ENCODE data around the gene HCFC2. TPM values are rescaled to one million over a fixed set of nuclear protein-coding genes. Genes with fewer than 3 reads are reported as not detected.
A peak's percentile ranks its signal among the peaks of the same experiment; 100 is the strongest.

HCFC2 gene
- total and polyA plus RNA-seq, 9 of the 15 experiments (the other 6 are each of a cell fraction or from before 2014, with no cell fraction given), result 1.2 to 6.5 (median 3.8) TPM

DNA sequence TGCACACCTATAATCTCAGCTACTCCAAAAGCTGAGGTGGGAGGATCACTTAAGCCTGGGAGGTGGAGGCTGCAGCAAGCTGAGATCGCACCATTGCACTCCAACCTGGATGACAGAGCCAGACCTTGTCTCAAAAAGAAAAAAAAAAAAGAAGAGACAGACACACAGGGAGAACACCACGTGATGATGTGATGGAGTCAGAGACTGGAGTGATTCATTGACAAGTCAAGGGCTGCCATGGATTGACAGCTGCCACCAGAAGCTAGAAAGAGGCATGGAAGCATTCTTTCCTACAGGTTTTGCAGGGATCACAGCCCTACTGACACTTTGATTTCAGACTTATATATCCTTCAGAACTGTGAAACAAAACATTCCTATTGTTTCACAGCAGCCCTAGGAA is 3.5 kb upstream of the HCFC2 start (continued):
- TF ChIP-seq, protein P1, sequence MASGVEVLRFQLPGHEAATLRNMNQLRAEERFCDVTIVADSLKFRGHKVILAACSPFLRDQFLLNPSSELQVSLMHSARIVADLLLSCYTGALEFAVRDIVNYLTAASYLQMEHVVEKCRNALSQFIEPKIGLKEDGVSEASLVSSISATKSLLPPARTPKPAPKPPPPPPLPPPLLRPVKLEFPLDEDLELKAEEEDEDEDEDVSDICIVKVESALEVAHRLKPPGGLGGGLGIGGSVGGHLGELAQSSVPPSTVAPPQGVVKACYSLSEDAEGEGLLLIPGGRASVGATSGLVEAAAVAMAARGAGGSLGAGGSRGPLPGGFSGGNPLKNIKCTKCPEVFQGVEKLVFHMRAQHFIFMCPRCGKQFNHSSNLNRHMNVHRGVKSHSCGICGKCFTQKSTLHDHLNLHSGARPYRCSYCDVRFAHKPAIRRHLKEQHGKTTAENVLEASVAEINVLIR (CRISPR knock-in tag; IDR thresholded peaks at IDR 0.05), result no peak
- no peak for TF ChIP-seq TAF9B (IDR thresholded peaks at IDR 0.05; ENCODE audit: partially characterized antibody)
- TF ChIP-seq ZNF764 (CRISPR knock-in tag; IDR thresholded peaks at IDR 0.05; ENCODE audit: low read depth), result no peak
- TF ChIP-seq HDAC1 (IDR thresholded peaks at IDR 0.05), result no peak
- no peak for TF ChIP-seq SRSF9 (IDR thresholded peaks at IDR 0.05; ENCODE audit: borderline replicate concordance, low read depth, low read length)
- TF ChIP-seq, protein P2, sequence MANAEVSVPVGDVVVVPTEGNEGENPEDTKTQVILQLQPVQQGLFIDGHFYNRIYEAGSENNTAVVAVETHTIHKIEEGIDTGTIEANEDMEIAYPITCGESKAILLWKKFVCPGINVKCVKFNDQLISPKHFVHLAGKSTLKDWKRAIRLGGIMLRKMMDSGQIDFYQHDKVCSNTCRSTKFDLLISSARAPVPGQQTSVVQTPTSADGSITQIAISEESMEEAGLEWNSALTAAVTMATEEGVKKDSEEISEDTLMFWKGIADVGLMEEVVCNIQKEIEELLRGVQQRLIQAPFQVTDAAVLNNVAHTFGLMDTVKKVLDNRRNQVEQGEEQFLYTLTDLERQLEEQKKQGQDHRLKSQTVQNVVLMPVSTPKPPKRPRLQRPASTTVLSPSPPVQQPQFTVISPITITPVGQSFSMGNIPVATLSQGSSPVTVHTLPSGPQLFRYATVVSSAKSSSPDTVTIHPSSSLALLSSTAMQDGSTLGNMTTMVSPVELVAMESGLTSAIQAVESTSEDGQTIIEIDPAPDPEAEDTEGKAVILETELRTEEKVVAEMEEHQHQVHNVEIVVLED (CRISPR knock-in tag; IDR thresholded peaks at IDR 0.05), result no peak
- no peak for TF ChIP-seq NCOR1 (IDR thresholded peaks at IDR 0.05)
- no peak for TF ChIP-seq NUFIP1 (IDR thresholded peaks at IDR 0.05; ENCODE audit: partially characterized antibody)
- no peak for TF ChIP-seq CBX2 (IDR thresholded peaks at IDR 0.05; ENCODE audit: insufficient read depth, low read length, poor library complexity, severe bottlenecking)
- TF ChIP-seq ZNF507 (tag; conservative IDR thresholded peaks at IDR 0.05), result no peak
- TF ChIP-seq NCOA6 (IDR thresholded peaks at IDR 0.05), result no peak
- no peak for TF ChIP-seq HOXB6 (CRISPR knock-in tag; IDR thresholded peaks at IDR 0.05; ENCODE audit: borderline replicate concordance)
- no peak for TF ChIP-seq ZZZ3 (IDR thresholded peaks at IDR 0.05)
- TF ChIP-seq, protein P3, sequence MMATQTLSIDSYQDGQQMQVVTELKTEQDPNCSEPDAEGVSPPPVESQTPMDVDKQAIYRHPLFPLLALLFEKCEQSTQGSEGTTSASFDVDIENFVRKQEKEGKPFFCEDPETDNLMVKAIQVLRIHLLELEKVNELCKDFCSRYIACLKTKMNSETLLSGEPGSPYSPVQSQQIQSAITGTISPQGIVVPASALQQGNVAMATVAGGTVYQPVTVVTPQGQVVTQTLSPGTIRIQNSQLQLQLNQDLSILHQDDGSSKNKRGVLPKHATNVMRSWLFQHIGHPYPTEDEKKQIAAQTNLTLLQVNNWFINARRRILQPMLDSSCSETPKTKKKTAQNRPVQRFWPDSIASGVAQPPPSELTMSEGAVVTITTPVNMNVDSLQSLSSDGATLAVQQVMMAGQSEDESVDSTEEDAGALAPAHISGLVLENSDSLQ (IDR thresholded peaks at IDR 0.05), result peak; percentile 85
- TF ChIP-seq, protein P4, sequence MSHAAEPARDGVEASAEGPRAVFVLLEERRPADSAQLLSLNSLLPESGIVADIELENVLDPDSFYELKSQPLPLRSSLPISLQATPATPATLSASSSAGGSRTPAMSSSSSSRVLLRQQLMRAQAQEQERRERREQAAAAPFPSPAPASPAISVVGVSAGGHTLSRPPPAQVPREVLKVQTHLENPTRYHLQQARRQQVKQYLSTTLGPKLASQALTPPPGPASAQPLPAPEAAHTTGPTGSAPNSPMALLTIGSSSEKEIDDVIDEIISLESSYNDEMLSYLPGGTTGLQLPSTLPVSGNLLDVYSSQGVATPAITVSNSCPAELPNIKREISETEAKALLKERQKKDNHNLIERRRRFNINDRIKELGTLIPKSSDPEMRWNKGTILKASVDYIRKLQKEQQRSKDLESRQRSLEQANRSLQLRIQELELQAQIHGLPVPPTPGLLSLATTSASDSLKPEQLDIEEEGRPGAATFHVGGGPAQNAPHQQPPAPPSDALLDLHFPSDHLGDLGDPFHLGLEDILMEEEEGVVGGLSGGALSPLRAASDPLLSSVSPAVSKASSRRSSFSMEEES (CRISPR knock-in tag; IDR thresholded peaks at IDR 0.05), result peak; percentile 46; the same call in 1 of the 2 replicates
- TF ChIP-seq SMAD4 (CRISPR knock-in tag; conservative IDR thresholded peaks at IDR 0.05), result no peak
- no peak for TF ChIP-seq TCF7L2 (IDR thresholded peaks at IDR 0.05; ENCODE audit: low read depth, low read length)
- TF ChIP-seq, protein P5, sequence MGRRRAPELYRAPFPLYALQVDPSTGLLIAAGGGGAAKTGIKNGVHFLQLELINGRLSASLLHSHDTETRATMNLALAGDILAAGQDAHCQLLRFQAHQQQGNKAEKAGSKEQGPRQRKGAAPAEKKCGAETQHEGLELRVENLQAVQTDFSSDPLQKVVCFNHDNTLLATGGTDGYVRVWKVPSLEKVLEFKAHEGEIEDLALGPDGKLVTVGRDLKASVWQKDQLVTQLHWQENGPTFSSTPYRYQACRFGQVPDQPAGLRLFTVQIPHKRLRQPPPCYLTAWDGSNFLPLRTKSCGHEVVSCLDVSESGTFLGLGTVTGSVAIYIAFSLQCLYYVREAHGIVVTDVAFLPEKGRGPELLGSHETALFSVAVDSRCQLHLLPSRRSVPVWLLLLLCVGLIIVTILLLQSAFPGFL (CRISPR knock-in tag; IDR thresholded peaks at IDR 0.05), result no peak
- peak; percentile 89 for TF ChIP-seq MEIS2 (IDR thresholded peaks at IDR 0.05; ENCODE audit: partially characterized antibody)
- TF ChIP-seq NFIX (CRISPR knock-in tag; IDR thresholded peaks at IDR 0.05; ENCODE audit: low read depth), result no peak
- TF ChIP-seq FUS (optimal IDR thresholded peaks at IDR 0.05; ENCODE audit: low read depth, low read length), result no peak
- TF ChIP-seq, protein P6, sequence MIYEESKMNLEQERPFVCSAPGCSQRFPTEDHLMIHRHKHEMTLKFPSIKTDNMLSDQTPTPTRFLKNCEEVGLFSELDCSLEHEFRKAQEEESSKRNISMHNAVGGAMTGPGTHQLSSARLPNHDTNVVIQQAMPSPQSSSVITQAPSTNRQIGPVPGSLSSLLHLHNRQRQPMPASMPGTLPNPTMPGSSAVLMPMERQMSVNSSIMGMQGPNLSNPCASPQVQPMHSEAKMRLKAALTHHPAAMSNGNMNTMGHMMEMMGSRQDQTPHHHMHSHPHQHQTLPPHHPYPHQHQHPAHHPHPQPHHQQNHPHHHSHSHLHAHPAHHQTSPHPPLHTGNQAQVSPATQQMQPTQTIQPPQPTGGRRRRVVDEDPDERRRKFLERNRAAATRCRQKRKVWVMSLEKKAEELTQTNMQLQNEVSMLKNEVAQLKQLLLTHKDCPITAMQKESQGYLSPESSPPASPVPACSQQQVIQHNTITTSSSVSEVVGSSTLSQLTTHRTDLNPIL (CRISPR knock-in tag; IDR thresholded peaks at IDR 0.05), result no peak
- no peak for TF ChIP-seq ELF4 (CRISPR knock-in tag; IDR thresholded peaks at IDR 0.05)
